Suprapubic skin (tissue), 4 donors: ENCODE measurements around the gene KIAA2012.

Experiments used
- EP300 ChIP-seq: sonication (generic); formaldehyde crosslinking; IDR thresholded peaks from one replicate; pipeline ENCODE4 v1.6.1; 2017; ENCODE audit warnings: antibody characterized with exemption
- POLR2AphosphoS5 ChIP-seq, 3 donors: sonication (generic); formaldehyde crosslinking; IDR thresholded peaks; one replicate each; pipeline ENCODE4 v1.6.1; 2017; ENCODE audit warnings: antibody characterized with exemption in 3 of 3
- TF ChIP-seq, protein P1 (sequence below), 2 donors: fragments of 200-600 bp in 1 of 2; fragments of 450-650 bp in 1 of 2; sonication (generic) in 1 of 2; IDR thresholded peaks; one replicate each; pipeline ENCODE4 v1.5.1; 2016 to 2019; ENCODE audit warnings: antibody characterized with exemption in 2 of 2, mild to moderate bottlenecking in 1 of 2, moderate library complexity in 1 of 2

DNA sequence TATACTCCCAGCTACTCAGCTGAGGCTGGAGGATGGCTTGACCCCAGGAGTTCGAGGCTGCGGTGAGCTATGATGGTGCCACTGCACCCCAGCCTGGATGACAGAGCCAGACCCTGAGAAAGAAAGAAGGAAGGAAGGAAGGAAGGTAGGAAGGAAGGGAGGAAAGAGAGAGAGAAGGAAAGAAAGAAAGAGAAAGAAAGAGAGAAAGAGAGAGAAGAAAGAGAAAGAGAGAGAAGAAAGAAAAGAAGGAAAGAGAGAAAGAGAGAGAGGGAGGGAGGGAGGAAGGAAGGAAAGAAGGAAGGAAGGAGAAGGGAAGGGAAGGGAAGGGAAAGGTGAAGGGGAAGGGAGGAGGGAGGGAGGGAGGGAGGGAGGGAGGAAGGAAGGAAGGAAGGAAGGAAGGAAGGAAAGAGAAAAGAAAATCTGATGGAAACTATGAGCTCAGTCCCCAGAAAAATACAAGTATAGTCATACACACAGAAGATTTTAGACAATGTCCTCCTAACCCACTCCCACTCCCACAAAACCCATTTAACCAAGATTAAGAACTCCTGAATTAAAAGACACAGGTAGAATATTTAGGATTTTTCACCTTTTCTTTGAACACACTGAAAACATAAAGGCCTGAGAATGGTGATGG lies 23.8 kb upstream of the KIAA2012 start:
- TF ChIP-seq, protein P1, sequence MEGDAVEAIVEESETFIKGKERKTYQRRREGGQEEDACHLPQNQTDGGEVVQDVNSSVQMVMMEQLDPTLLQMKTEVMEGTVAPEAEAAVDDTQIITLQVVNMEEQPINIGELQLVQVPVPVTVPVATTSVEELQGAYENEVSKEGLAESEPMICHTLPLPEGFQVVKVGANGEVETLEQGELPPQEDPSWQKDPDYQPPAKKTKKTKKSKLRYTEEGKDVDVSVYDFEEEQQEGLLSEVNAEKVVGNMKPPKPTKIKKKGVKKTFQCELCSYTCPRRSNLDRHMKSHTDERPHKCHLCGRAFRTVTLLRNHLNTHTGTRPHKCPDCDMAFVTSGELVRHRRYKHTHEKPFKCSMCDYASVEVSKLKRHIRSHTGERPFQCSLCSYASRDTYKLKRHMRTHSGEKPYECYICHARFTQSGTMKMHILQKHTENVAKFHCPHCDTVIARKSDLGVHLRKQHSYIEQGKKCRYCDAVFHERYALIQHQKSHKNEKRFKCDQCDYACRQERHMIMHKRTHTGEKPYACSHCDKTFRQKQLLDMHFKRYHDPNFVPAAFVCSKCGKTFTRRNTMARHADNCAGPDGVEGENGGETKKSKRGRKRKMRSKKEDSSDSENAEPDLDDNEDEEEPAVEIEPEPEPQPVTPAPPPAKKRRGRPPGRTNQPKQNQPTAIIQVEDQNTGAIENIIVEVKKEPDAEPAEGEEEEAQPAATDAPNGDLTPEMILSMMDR (IDR thresholded peaks at IDR 0.05) = no peak
- TF ChIP-seq EP300 = no peak
- no peak for TF ChIP-seq POLR2AphosphoS5 (IDR thresholded peaks at IDR 0.05)
